Neural crest cell (in vitro differentiated cells): ENCODE measurements around the gene PURA. TPM values are rescaled to one million over a fixed set of nuclear protein-coding genes. Genes with fewer than 3 reads are reported as not detected.

Source experiments
- DNase-seq: peaks from one replicate; pipeline ENCODE4 v3.0.0; 2021; ENCODE audit warnings: low read depth, mixed read lengths, low spot score
- H3K27ac Mint-ChIP-seq: one replicate; pipeline ENCODE4 v1.8.0; 2021; ENCODE audit warnings: mild to moderate bottlenecking, mixed read lengths; ENCODE audit not compliant: unreplicated experiment
- H3K27me3 Mint-ChIP-seq: 2 replicates; pipeline ENCODE4 v1.8.0; 2021; ENCODE audit warnings: low read depth, mild to moderate bottlenecking, mixed read lengths
- H3K36me3 Mint-ChIP-seq: 2 replicates; pipeline ENCODE4 v1.8.0; 2021; ENCODE audit warnings: low read depth, mild to moderate bottlenecking, mixed read lengths
- H3K4me1 Mint-ChIP-seq: 2 replicates; pipeline ENCODE4 v1.8.0; 2021; ENCODE audit warnings: mixed read lengths
- H3K4me3 Mint-ChIP-seq: one replicate; pipeline ENCODE4 v1.8.0; 2021; ENCODE audit warnings: mild to moderate bottlenecking, mixed read lengths
- H3K9me3 Mint-ChIP-seq: 2 replicates; pipeline ENCODE4 v1.8.0; 2021; ENCODE audit warnings: mixed read lengths
- CTCF ChIP-seq: fragments of 200-600 bp; sonication (generic); conservative IDR thresholded peaks from 2 replicates; pipeline ENCODE4 v1.5.0; 2021; ENCODE audit warnings: antibody characterized with exemption, mild to moderate bottlenecking
- total RNA-seq: library from RNA; stranded (reverse); gene quantifications from 2 replicates; pipeline ENCODE4 v1.2.1, GENCODE V29; 2021

PURA gene
- total RNA-seq, 1 donor from 2014 or later = 5.5 TPM

- no peak overlapping the region for H3K27ac Mint-ChIP-seq
These were observed 4.5 kb downstream of the PURA start for GRCh38 chr5:140118302-140118936.

GRCh38 chr5:140125637-140126036, 11.7 kb downstream of the PURA start, which contains the start of gene IGIP:
IGIP (plus strand) TSS chr5:140125937; CDS start chr5:140128477, 2,540 bp downstream.
- H3K27ac Mint-ChIP-seq = no peak within 1 kb of the TSS
- H3K9me3 Mint-ChIP-seq = no peaks in the 10 kb centered on the region
- H3K4me1 Mint-ChIP-seq = no peaks in the 10 kb centered on the region
- H3K36me3 Mint-ChIP-seq = no peaks in the 10 kb centered on the region
- H3K27me3 Mint-ChIP-seq = peaks cover 38% of the 10 kb centered on the region
- TF ChIP-seq CTCF = no peak
- no peak within 1 kb of the TSS for H3K4me3 Mint-ChIP-seq
- DNase-seq = no peak

More at GRCh38 chr5:140118302-140118936, 4.5 kb downstream of the PURA start:
- Mint-ChIP-seq H3K36me3 (peaks cover 4% of the 10 kb centered on the region), H3K9me3 (no peaks in the 10 kb centered on the region), H3K4me1 (peaks cover 31% of the 10 kb centered on the region), H3K27me3 (peaks cover 56% of the 10 kb centered on the region), H3K4me3 (peak overlapping the region; percentile 17)
- no peak for TF ChIP-seq CTCF
- DNase-seq = no peak

- no peak overlapping the region for H3K27ac Mint-ChIP-seq
- H3K27me3 Mint-ChIP-seq = peaks cover 34% of the 10 kb centered on the region
- H3K9me3 Mint-ChIP-seq = no peaks in the 10 kb centered on the region
- no peak overlapping the region for H3K4me3 Mint-ChIP-seq
- H3K36me3 Mint-ChIP-seq = no peaks in the 10 kb centered on the region
- no peak for TF ChIP-seq CTCF
- no peaks in the 10 kb centered on the region for H3K4me1 Mint-ChIP-seq
- no peak for DNase-seq
These were observed 12.6 kb downstream of the PURA start for GRCh38 chr5:140126315-140127012.

GRCh38 chr5:140128376-140128775, 14.5 kb downstream of the PURA start:
- Mint-ChIP-seq H3K27me3 (peaks cover 21% of the 10 kb centered on the region), H3K36me3 (no peaks in the 10 kb centered on the region), H3K9me3 (no peaks in the 10 kb centered on the region), H3K4me1 (no peaks in the 10 kb centered on the region), H3K27ac (no peak overlapping the region), H3K4me3 (no peak overlapping the region)
- no peak for TF ChIP-seq CTCF
- no peak for DNase-seq

GRCh38 chr5:140130949-140131733, 17.2 kb downstream of the PURA start:
- TF ChIP-seq CTCF = no peak
- Mint-ChIP-seq H3K4me3 (no peak overlapping the region), H3K4me1 (no peaks in the 10 kb centered on the region), H3K9me3 (no peaks in the 10 kb centered on the region), H3K27ac (no peak overlapping the region), H3K36me3 (no peaks in the 10 kb centered on the region), H3K27me3 (peaks cover 8% of the 10 kb centered on the region)
- no peak for DNase-seq
